B cell (primary cell): Measurements from ENCODE around the gene NXNL1. TPM values are rescaled to one million over a fixed set of nuclear protein-coding genes. Genes with fewer than 3 reads are reported as not detected.

Experiments used
- ATAC-seq: fragments of 200-7000 bp; cut with Tn5 transposase; one replicate; pipeline ENCODE4 v1.10.0; 2021; ENCODE audit warnings: low read depth, mild to moderate bottlenecking, moderate number of reproducible peaks, moderate library complexity
- CTCF ChIA-PET: fragments of 350-600 bp; sonication (Branson Sonifier 250); formaldehyde crosslinking; loops from one replicate; lab custom pipeline; 2021; ENCODE audit warnings: antibody characterized with exemption, inconsistent platforms; lab: Charles Lee
- POLR2A ChIA-PET: fragments of 350-600 bp; sonication (Branson Sonifier 250); formaldehyde crosslinking; loops from one replicate; lab custom pipeline; 2021; ENCODE audit warnings: antibody characterized with exemption; lab: Charles Lee
- DNase-seq: peaks from one replicate; pipeline ENCODE4 v3.0.0; 2013
- H2AFZ ChIP-seq: 2 replicates; pipeline ENCODE4 v1.6.1; 2012; ENCODE audit warnings: mild to moderate bottlenecking, low read depth, low read length; ENCODE audit not compliant: insufficient read depth, poor library complexity, severe bottlenecking
- H3K27ac ChIP-seq, 2 donors: 1 replicate in 1 of 2; 2 replicates in 1 of 2; pipeline ENCODE4 v1.5.1; 2012 to 2013; ENCODE audit warnings: low read length in 2 of 2, mild to moderate bottlenecking in 2 of 2, moderate library complexity in 1 of 2
- H3K27me3 ChIP-seq, 4 experiments: fragments of 200-600 bp in 1 of 4; sonication (generic) in 1 of 4; replicated peaks in 1 of 4; 1 replicate in 2 of 4; 2 replicates in 2 of 4; pipeline versions ENCODE4 v1.6.1 to v1.7.0; 2013 to 2016; ENCODE audit warnings: low read length in 3 of 4, mild to moderate bottlenecking in 2 of 4, mixed read lengths in 1 of 4, moderate library complexity in 1 of 4; ENCODE audit not compliant: insufficient read depth in 4 of 4, control insufficient read depth in 3 of 4; ENCODE audit errors: control extremely low read depth in 1 of 4
- H3K36me3 ChIP-seq, 2 experiments: replicated peaks in 1 of 2; 1 replicate in 1 of 2; 2 replicates in 1 of 2; pipeline versions ENCODE4 v1.6.1 to v1.7.1; 2013; ENCODE audit warnings: low read length in 1 of 2; ENCODE audit not compliant: insufficient read depth in 2 of 2, control insufficient read depth in 1 of 2; ENCODE audit errors: control extremely low read depth in 1 of 2, extremely low read depth in 1 of 2
- H3K4me1 ChIP-seq, 2 donors: fragments of 200-600 bp in 1 of 2; sonication (generic) in 1 of 2; 1 replicate in 1 of 2; 2 replicates in 1 of 2; pipeline versions ENCODE4 v1.5.1 to v1.6.1; 2013 to 2017; ENCODE audit warnings: low read length in 2 of 2; ENCODE audit not compliant: control insufficient read depth in 2 of 2, insufficient read depth in 2 of 2
- H3K4me2 ChIP-seq: replicated peaks from 2 replicates; pipeline ENCODE3; 2012; ENCODE audit warnings: mild to moderate bottlenecking, low read depth, low read length; ENCODE audit not compliant: poor library complexity, severe bottlenecking
- H3K4me3 ChIP-seq, 5 experiments: fragments of 200-600 bp in 1 of 5; sonication (generic) in 1 of 5; 1 replicate in 3 of 5; 2 replicates in 2 of 5; pipeline versions ENCODE4 v1.5.1 to v1.7.0; 2011 to 2016; ENCODE audit warnings: low read length in 4 of 5, mild to moderate bottlenecking in 4 of 5, low read depth in 2 of 5, control low read depth in 1 of 5, moderate library complexity in 1 of 5; ENCODE audit not compliant: insufficient read depth in 1 of 5; ENCODE audit errors: control extremely low read depth in 1 of 5, extremely low read depth in 1 of 5
- H3K79me2 ChIP-seq: fragments of 200-600 bp; sonication (generic); one replicate; pipeline ENCODE4 v1.6.0; 2016; ENCODE audit warnings: low read length; ENCODE audit not compliant: control insufficient read depth, insufficient read depth
- H3K9ac ChIP-seq: fragments of 200-600 bp; sonication (generic); 2 replicates; pipeline ENCODE4 v1.6.1; 2017; ENCODE audit warnings: mild to moderate bottlenecking, low read length, moderate library complexity
- H3K9me3 ChIP-seq, 3 donors: one replicate each; pipeline versions ENCODE4 v1.6.1 to v1.7.1; 2013; ENCODE audit warnings: low read length in 2 of 3; ENCODE audit not compliant: control insufficient read depth in 2 of 3, insufficient read depth in 1 of 3; ENCODE audit errors: control extremely low read depth in 1 of 3
- H4K20me1 ChIP-seq: 2 replicates; pipeline ENCODE4 v1.6.0; 2012; ENCODE audit warnings: mild to moderate bottlenecking, low read length; ENCODE audit not compliant: insufficient read depth, control insufficient read depth, poor library complexity, severe bottlenecking
- H3K27ac Mint-ChIP-seq: one replicate; pipeline ENCODE4 v1.8.0; 2021; ENCODE audit warnings: mixed read lengths
- H3K27me3 Mint-ChIP-seq: one replicate; pipeline ENCODE4 v1.8.0; 2021; ENCODE audit warnings: mixed read lengths
- H3K4me1 Mint-ChIP-seq: one replicate; pipeline ENCODE4 v1.8.0; 2021; ENCODE audit warnings: mixed read lengths
- H3K4me3 Mint-ChIP-seq: one replicate; pipeline ENCODE4 v1.8.0; 2021; ENCODE audit warnings: mixed read lengths
- H3K9me3 Mint-ChIP-seq: one replicate; pipeline ENCODE4 v1.8.0; 2022; ENCODE audit warnings: mixed read lengths; ENCODE audit not compliant: insufficient read depth
- EZH2 ChIP-seq: IDR thresholded peaks from 2 replicates; pipeline ENCODE4 v1.6.1; 2012; ENCODE audit warnings: borderline replicate concordance, low read depth, mild to moderate bottlenecking, moderate library complexity, low read length; ENCODE audit not compliant: insufficient read depth, poor library complexity, severe bottlenecking
- WGBS: methylation state at CpG from one replicate; pipeline ENCODE4 v1.1.5; 2013; ENCODE audit warnings: missing lambda C conversion rate; ENCODE audit not compliant: insufficient coverage; 5-methylcytosine and 5-hydroxymethylcytosine counted together
- intact Hi-C: fragments of 100-400 bp; cut with micrococcal nuclease; formaldehyde crosslinking; loops from one replicate; pipeline ENCODE4 v1.10.0; 2022
- polyA plus RNA-seq: library from polyadenylated mRNA; depleted of rRNA; stranded (reverse); fragments of >200 nt; gene quantifications from 2 replicates; pipeline ENCODE4 v1.2.3, GENCODE V29; 2012
- total RNA-seq, 2 donors: library from RNA; stranded (reverse); fragments of 120-200 nt in 1 of 2; gene quantifications; 1 replicate in 1 of 2; 2 replicates in 1 of 2; pipeline versions ENCODE4 v1.2.3 to v1.2.4, GENCODE V29; 2013 to 2022
- TF ChIP-seq, protein P1 (sequence below): fragments of 200-600 bp; IDR thresholded peaks from one replicate; pipeline ENCODE4 v1.8.0; 2022; ENCODE audit warnings: antibody characterized with exemption, mild to moderate bottlenecking

The NXNL1 gene
- total and polyA plus RNA-seq, 2 donors (not counting 1 experiment from before 2014, with no cell fraction given), result not detected

DNA sequence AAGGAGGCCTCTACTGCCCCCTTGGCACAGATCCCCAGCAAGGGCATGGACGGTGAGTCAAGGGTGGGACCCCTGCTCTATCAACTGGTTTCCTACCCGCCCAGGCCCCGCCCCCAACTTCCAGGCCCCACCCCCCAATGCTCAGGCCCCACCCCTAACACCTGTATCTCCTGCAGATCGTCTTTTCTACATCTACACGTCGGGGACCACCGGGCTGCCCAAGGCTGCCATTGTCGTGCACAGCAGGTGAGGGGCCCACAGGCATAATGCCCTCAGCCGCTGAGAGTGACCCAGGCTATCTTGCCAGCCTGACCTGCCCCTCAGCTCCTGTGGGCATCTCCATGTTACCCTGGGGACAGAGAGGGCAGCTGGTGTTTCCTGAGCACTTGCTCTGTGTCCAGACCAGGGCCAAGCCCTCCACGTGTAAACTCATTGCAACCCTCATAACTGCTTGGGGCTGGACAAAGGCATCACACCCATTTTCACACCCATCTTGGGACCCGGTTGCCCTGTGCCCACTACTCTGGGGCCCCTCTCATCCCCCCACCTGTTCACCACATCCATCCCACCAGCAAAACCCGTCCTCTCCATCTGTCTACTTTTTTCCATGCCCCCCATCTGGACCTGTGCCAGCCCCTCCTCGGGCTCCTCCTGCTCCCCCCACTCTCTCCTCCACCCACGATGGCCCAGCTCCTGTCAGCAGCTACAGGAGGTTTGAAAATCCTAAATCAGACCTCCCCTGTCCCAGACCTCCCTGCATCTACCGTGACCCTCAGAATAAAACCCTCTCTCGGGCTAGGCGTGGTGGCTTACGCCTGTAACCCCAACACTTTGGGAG, 26.8 kb upstream of the NXNL1 start:
- Histone ChIP-seq H3K79me2 (no peaks in the 10 kb centered on the region), H3K4me1 (peaks cover 9 to 20% of the 10 kb centered on the region in 2 donors), H4K20me1 (no peaks in the 10 kb centered on the region), H3K4me3 (no peak overlapping the region), H3K4me2 (no peak overlapping the region), H2AFZ (no peak overlapping the region), H3K27me3 (no peaks in the 10 kb centered on the region), H3K36me3 (no peaks in the 10 kb centered on the region), H3K9ac (no peak overlapping the region), H3K9me3 (no peaks in the 10 kb centered on the region), H3K27ac (no peak overlapping the region)
- Mint-ChIP-seq H3K9me3 (no peaks in the 10 kb centered on the region), H3K27me3 (no peaks in the 10 kb centered on the region), H3K4me1 (peaks cover 13% of the 10 kb centered on the region), H3K4me3 (no peak overlapping the region), H3K27ac (no peak overlapping the region)
- ATAC-seq, result no peak
- intact Hi-C loops, result no loop called here
- POLR2A ChIA-PET, result no interaction called here
- 89% methylated on average over 15 of the region's 18 CpGs for WGBS
- CTCF ChIA-PET, result interaction anchor here (0.6 to 0.9 kb wide), 2 partner anchors 50 to 92 kb away, joined by 3 read pairs; no protein-coding TSS in a partner anchor
- DNase-seq, result no peak
- no peak for TF ChIP-seq EZH2
- TF ChIP-seq, protein P1, sequence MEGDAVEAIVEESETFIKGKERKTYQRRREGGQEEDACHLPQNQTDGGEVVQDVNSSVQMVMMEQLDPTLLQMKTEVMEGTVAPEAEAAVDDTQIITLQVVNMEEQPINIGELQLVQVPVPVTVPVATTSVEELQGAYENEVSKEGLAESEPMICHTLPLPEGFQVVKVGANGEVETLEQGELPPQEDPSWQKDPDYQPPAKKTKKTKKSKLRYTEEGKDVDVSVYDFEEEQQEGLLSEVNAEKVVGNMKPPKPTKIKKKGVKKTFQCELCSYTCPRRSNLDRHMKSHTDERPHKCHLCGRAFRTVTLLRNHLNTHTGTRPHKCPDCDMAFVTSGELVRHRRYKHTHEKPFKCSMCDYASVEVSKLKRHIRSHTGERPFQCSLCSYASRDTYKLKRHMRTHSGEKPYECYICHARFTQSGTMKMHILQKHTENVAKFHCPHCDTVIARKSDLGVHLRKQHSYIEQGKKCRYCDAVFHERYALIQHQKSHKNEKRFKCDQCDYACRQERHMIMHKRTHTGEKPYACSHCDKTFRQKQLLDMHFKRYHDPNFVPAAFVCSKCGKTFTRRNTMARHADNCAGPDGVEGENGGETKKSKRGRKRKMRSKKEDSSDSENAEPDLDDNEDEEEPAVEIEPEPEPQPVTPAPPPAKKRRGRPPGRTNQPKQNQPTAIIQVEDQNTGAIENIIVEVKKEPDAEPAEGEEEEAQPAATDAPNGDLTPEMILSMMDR, result no peak
